Stimulated activated CD4-positive, alpha-beta T cell treated with anti-CD3 and anti-CD28 coated beads, Interleukin-12 subunit alpha, Interleukin-12 subunit beta, amount 100 ng/mL, for 48 hours (primary cell): ENCODE results near the gene DCLK3.

ENCODE experiments used
- DNase-seq, 3 donors: peaks; one replicate each; pipeline ENCODE4 v3.0.0-alpha.2; 2020; ENCODE audit warnings: low read depth in 2 of 3, low spot score in 1 of 3

DCLK3 gene

DNA sequence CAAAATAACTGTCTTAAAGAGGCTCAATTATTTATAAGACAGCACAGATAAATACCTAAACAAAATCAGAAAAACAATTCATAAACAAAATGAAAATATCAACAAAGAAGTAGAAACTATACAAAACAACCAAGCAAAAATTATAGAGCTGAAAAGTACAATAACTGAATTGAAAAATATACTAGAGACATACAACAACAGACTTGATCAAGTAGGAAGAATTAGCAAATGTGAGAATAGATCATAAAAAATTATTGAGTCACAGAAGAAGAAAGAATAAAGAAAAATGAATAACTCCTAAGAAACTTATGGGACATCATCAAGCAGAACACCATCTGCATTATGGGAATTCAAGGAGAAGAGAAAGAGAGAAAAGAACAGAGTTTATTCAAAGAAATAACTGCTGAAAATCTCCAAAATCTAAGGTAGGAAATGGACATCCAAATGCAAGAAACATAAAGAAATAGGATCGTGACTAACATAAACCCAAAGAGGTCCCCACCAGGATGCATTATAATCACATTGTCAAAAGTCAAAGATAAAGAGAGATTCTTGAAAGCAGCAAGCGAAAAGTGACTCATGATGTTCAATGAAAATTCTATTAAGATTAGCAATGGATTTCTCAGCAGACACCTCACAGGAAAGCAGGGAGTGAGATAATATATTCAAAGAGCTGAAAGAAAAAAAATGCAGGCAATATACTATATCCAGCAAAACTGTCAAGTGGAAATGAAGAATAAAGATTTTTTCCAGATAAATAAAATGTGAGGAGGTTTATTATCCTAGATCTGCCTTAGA, 85.9 kb downstream of the DCLK3 start:
- no peak for DNase-seq

GRCh38 chr3:36677331-36678007, 86.9 kb downstream of the DCLK3 start:
- no peak for DNase-seq

DNA sequence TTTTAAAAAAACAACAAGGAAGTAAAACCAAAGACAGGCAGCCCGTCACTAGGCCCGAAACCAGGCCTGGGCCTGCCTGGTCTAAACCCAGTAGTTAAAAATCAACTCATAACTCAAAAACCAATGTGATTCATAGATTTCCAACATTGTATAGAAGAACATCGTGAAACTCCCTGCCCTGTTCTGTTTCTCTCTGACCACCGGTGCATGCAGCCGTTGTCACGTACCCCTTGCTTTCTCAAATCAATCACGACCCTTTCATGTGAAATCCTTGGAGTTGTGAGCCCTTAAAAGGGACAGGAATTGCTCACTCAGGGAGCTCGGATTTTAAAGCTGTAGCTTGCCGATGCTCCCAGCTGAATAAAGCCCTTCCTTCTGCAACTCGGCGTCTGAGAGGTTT, 89.5 kb downstream of the DCLK3 start:
- DNase-seq, result no peak

DNA sequence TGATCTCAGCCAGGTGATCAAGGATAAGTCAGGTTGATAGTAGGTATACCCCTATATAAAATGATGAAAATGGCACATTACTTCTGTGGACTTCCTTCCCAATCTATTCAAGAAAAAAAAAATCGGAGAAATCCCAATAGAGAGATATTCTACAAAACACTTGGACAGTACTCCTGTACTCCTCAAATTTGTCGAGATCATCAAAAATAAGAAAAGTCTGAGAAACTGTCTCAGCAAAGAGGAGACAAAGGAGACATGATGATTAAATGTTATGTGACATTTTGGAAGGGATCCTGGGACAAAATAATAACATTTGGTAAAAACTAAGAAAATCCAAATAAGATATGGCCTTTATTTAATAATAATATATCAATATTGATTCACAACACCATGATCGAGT, 94.6 kb downstream of the DCLK3 start:
- no peak for DNase-seq

DNA sequence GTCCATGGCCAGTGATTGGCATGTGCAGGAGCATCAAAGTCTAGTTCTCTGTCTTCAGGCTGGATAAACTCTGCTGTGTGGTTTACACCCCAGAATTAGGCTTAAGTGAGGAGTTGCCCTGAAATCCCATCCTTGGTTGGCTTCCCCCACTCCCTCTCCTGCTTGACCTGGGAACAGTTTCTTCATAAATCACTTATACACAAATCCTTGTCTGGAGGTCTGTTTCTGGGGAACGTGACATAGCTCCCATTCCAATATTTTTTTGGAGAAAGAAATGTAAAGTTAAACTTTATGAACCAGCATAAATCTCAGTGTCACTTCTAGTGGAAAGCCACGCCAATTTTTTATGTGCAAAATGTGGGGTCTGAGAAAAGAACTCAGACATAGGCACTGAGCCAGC, 98.2 kb downstream of the DCLK3 start:
- no peak for DNase-seq

DNA sequence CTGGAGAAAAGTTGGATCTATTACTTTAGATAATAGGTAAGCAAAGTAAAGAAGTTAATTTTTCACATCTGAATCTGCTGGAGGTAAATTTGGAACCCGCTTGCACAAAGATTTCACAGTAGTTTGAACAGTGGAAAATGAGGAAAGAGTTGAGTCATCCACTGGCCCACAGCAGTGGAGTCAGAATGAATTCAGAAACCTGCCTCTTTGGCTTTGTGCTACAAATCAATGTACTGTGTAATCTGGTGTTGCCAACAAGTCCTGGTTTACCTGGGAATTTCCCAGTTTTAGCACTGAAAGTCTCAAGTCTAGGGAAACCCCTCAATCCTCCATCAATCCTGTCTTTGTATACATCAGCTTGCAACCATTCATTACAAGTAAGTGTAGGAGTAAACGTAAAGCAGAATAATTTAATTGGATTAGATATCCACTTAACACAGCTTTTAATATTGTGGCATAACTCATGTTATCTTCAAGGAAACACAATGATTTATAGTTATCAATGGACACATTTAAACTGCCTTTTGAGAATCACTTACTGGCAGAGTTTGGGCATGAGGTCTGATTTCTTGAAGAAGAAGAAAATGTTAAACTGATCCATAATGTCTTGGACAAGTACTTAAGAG, 100.6 kb downstream of the DCLK3 start:
- no peak for DNase-seq

- DNase-seq, result no peak
Measured at GRCh38 chr3:36662626-36663025, 101.7 kb downstream of the DCLK3 start.
